Measurements from ENCODE around the gene ZNF655. TPM values are rescaled to one million over a fixed set of nuclear protein-coding genes. Genes with fewer than 3 reads are reported as not detected.
A peak's percentile ranks its signal among the peaks of the same experiment; 100 is the strongest.

Gene ZNF655
- total and polyA plus RNA-seq, 2 of the 4 experiments (the other 2 are of a cell fraction), result 49.6 to 54.7 TPM

DNA sequence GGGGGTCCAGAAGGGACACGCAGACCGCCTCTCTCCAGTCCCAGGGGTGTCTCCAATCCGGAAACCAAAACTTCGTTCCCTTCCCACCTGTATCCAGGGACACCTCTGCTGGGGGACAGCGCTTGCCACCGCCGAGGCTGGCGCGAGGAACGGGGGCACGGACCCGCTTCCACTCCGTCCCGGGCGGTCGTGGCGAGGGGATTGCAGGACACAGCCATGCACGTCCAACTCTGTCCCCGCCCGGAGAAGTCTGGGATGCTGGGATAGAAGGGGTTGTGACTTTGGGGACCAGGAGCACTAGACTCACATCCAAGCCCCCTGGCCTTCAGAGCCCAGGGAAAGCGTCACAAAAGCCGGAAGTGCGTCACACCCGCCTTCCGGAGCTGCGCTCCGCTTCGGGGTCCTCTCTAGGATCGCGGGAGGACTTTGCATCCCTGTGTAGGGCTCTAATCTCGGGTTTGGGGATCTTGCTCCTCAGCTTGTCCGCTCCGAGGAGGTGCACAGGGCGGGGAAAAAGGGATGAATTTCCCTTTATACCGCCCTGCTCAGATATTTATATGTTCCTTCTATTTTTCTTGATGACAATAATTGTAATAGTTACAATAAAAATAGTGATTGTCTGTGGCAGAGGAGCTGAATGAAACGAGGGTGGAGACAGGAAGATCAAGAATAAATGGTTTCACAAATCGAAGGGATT lies 6.5 kb upstream of the ZNF655 start, which contains the start of gene FAM200A (continued):
- no peak for TF ChIP-seq BHLHE40 (IDR thresholded peaks at IDR 0.05; ENCODE audit: low read depth, low read length)
- TF ChIP-seq MAFK (IDR thresholded peaks at IDR 0.05; ENCODE audit: low read depth, low read length), result no peak

DNA sequence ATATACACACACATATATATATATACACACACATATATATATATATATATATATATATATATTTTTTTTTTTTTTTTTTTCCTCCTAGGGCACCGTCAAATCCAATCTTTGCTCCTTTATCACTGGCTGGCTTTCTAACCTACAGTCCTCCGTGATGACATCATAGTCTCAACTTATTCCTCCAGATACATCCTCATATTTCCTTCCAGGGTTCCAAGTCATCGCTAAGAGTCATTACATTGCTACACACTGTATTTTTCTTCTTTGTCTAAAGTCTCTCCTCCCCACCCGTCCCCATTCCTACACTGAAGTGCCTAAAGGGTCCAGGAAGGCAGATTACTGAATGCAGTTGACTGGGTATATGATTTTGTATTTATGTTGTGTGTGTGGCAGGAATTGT lies 5.4 kb upstream of the ZNF655 start:
- H3K79me1 ChIP-seq (ENCODE audit: low read depth in 1 of 2, low read length in 2 of 2), result peaks cover 30 to 62% of the 10 kb centered on the region in 2 experiments

More for the DNA sequence above, 5.4 kb upstream of the ZNF655 start:
- Histone ChIP-seq H3K9me1 (ENCODE audit: insufficient read depth, low read length) (peaks cover 11% of the 10 kb centered on the region), H3K23ac (ENCODE audit: low read depth, low read length) (no peak overlapping the region), H2AK5ac (ENCODE audit: low read depth, low read length) (no peak overlapping the region), H3K9ac (ENCODE audit: low read depth, low read length) (no peak overlapping the region), H4K8ac (ENCODE audit: low read depth in 2 of 2, low read length in 2 of 2) (no peak overlapping the region), H3K4me2 (ENCODE audit: low read depth, low read length) (no peak overlapping the region), H3K9me3 (ENCODE audit: control insufficient read depth, insufficient read depth, low read length) (peaks cover 3% of the 10 kb centered on the region), H2BK5ac (ENCODE audit: low read depth, low read length, poor library complexity, severe bottlenecking) (no peak overlapping the region), H3K36me3 (ENCODE audit: control insufficient read depth, insufficient read depth, low read length) (peaks cover 6% of the 10 kb centered on the region), H3K4ac (ENCODE audit: low read depth, low read length) (no peak overlapping the region), H2AFZ (replicated peaks; ENCODE audit: low read length, poor library complexity) (no peak overlapping the region), H4K20me1 (ENCODE audit: insufficient read depth, low read length) (no peaks in the 10 kb centered on the region), H3K56ac (ENCODE audit: extremely low read depth, insufficient read depth, low read length) (no peak overlapping the region), H2BK20ac (ENCODE audit: low read depth, low read length) (no peak overlapping the region), H2BK15ac (ENCODE audit: low read depth, low read length) (no peak overlapping the region), H3K27me3 (ENCODE audit: control insufficient read depth, insufficient read depth, low read length) (no peaks in the 10 kb centered on the region), H4K91ac (ENCODE audit: insufficient read depth, low read depth, low read length) (no peak overlapping the region), H3K4me3 (ENCODE audit: insufficient read depth, low read depth, low read length) (no peak overlapping the region), H3K14ac (replicated peaks; ENCODE audit: low read depth, low read length) (no peak overlapping the region), H2AK9ac (replicated peaks; ENCODE audit: low read depth, low read length, poor library complexity) (peak overlapping the region; percentile 33), H4K5ac (ENCODE audit: low read depth, low read length) (no peak overlapping the region), H3K27ac (ENCODE audit: insufficient read depth, low read length) (no peak overlapping the region), H3K4me1 (ENCODE audit: control insufficient read depth, insufficient read depth, low read length) (no peaks in the 10 kb centered on the region), H2BK120ac (ENCODE audit: low read depth, low read length) (no peak overlapping the region), H3K18ac (ENCODE audit: low read depth, low read length) (no peak overlapping the region)
- in situ Hi-C loops (cut with MboI; ENCODE audit: low sequenced_read_pairs) (no loop called here), dilution Hi-C loops (cut with HindIII; ENCODE audit: low sequenced_read_pairs, unreplicated experiment) (no loop called here), intact Hi-C loops (cut with micrococcal nuclease) (loop anchor here (2.0 kb wide), 1 partner anchor 48 kb away; the partner anchor contains the start of gene ZKSCAN5)
- TF ChIP-seq MAFK (IDR thresholded peaks at IDR 0.05; ENCODE audit: low read depth, low read length), result no peak
- no peak for TF ChIP-seq SMC3 (IDR thresholded peaks at IDR 0.05; ENCODE audit: low read depth, low read length)
- TF ChIP-seq BHLHE40 (IDR thresholded peaks at IDR 0.05; ENCODE audit: low read depth, low read length), result no peak
- TF ChIP-seq, protein P1, sequence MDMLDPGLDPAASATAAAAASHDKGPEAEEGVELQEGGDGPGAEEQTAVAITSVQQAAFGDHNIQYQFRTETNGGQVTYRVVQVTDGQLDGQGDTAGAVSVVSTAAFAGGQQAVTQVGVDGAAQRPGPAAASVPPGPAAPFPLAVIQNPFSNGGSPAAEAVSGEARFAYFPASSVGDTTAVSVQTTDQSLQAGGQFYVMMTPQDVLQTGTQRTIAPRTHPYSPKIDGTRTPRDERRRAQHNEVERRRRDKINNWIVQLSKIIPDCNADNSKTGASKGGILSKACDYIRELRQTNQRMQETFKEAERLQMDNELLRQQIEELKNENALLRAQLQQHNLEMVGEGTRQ (IDR thresholded peaks at IDR 0.05; ENCODE audit: low read depth, low read length), result no peak
- TF ChIP-seq, protein P2, sequence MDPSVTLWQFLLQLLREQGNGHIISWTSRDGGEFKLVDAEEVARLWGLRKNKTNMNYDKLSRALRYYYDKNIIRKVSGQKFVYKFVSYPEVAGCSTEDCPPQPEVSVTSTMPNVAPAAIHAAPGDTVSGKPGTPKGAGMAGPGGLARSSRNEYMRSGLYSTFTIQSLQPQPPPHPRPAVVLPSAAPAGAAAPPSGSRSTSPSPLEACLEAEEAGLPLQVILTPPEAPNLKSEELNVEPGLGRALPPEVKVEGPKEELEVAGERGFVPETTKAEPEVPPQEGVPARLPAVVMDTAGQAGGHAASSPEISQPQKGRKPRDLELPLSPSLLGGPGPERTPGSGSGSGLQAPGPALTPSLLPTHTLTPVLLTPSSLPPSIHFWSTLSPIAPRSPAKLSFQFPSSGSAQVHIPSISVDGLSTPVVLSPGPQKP (IDR thresholded peaks at IDR 0.05; ENCODE audit: borderline replicate concordance, low read depth, low read length), result no peak
- ChIA-PET POLR2A (ENCODE audit: unreplicated experiment) (no interaction called here), CTCF (no interaction called here)
- DNase-seq (no peak), ATAC-seq (ENCODE audit: low read depth) (no peak)
- WGBS, 2 experiments (ENCODE audit: extremely low coverage in 2 of 2, insufficient read length in 1 of 2), result 100% methylated on average over 2 of the region's 4 CpGs; no CpG with 5 or more reads in 1 of the 2 experiments
- BruUV-seq (replicated peaks), result no TSS peak

Measured in IMR-90 (cell line).